ENCODE results near the gene PMEL.
A peak's percentile ranks its signal among the peaks of the same experiment; 100 is the strongest.
"Not testable (repeated sequence)": the region's sequence is repeated elsewhere in the genome, so short reads cannot be mapped to it uniquely, and the experiment has no call there.

The PMEL gene

DNA sequence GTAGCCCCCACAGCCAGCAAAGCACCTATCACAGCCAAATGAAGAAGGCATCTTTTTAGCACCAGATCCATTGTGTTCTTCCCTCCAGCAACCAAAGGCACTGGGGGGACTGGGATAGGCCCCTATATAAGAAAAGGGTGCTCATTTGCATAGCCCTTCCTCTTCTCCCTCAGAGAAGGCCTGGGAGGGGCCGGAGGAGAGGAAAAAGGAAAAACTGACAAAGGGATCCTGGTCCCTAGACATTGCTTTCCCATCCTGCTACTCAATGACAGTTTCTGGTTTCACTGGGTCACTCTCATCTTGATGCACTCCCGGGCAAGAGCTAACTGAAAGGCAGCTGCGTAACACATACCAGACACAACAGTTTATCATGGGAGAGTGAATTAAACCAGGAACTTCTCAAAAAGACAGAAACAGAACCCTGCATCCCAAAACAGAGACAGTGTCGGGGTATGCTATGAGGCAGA, at the start of gene PMEL:
Gene PMEL (minus strand): TSS at position 102 of the 467 bp plus-strand sequence. CDS start 31 bp downstream, at position 71.
- Histone ChIP-seq H3K4me3 (peak within 1 kb of the TSS; percentile 87), H3K4me1 (peaks cover 5% of the 10 kb centered on the region; the same call in 1 of the 2 replicates), H3K9me3 (no peaks in the 10 kb centered on the region), H3K27me3 (ENCODE audit: low read depth) (no peaks in the 10 kb centered on the region), H3K36me3 (replicated peaks) (peaks cover 15% of the 10 kb centered on the region)
- in situ Hi-C loops (cut with MboI; ENCODE audit: low sequenced_read_pairs): no loop called here
- DNase-seq (ENCODE audit: low spot score in 2 of 2): peak in 1 of 2 experiments; percentile 23

- Histone ChIP-seq H3K9me3 (no peaks in the 10 kb centered on the region), H3K4me1 (no peaks in the 10 kb centered on the region), H3K27me3 (ENCODE audit: low read depth) (no peaks in the 10 kb centered on the region), H3K36me3 (replicated peaks) (no peaks in the 10 kb centered on the region), H3K4me3 (no peak overlapping the region)
- DNase-seq (ENCODE audit: low spot score in 2 of 2): no peak
- in situ Hi-C loops (cut with MboI; ENCODE audit: low sequenced_read_pairs): no loop called here
These were observed 48.4 kb upstream of the PMEL start for GRCh38 chr12:56014205-56014604.

DNA sequence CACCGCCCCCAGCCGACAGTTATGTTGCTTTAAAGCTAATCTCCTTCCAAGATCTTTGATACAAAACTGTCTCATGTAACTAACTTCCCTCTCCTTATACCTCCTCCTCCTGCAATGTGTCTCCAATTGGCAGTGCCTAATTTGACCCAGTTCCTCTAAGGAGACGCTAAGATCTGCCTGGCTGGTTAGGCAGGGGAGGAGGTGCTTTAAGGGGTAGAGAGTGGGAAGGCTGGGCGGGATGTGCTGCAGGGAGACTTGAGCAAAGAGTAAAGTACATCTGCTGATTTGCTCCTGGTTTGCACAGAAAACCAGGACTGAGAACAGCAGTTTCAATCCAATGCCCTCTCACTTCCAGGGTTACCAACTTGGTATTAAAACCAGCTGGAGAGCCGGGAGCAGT, 47.6 kb upstream of the PMEL start:
- H3K9me3 ChIP-seq: no peaks in the 10 kb centered on the region
- H3K36me3 ChIP-seq (replicated peaks): no peaks in the 10 kb centered on the region
- DNase-seq (ENCODE audit: low spot score in 2 of 2): no peak
- H3K4me1 ChIP-seq: no peaks in the 10 kb centered on the region
- no peaks in the 10 kb centered on the region for H3K27me3 ChIP-seq (ENCODE audit: low read depth)
- H3K4me3 ChIP-seq: no peak overlapping the region
- in situ Hi-C loops (cut with MboI; ENCODE audit: low sequenced_read_pairs): no loop called here

DNA sequence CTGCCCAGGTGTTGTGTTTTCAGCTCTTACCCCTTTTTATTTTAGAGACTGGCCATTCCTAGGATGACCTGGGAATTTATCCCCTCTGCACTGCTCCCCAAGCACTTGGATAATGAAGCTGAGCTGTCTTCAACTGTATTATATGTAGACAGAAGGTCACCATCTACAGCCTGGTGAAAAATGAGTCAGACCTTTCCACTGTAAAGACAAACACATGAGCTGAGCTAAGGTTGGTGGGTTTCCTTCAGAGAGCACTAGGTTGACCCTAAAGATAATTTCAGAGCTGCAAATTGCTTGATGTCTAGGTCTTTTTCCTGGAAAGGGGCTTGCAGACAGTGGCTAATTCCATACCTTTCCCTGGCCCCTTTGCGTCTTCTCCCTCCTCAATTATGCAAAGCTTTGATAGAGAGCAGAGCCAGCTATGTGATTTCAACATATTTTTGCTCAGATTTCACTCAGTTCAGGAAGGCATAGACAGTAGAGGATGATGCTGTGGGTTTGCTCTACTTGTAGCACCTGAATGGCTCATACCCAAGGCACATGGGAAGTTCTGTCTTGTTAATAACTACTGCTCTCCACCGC, 45.8 kb upstream of the PMEL start:
- in situ Hi-C loops (cut with MboI; ENCODE audit: low sequenced_read_pairs): no loop called here
- H3K4me3 ChIP-seq: no peak overlapping the region
- no peaks in the 10 kb centered on the region for H3K27me3 ChIP-seq (ENCODE audit: low read depth)
- H3K36me3 ChIP-seq (replicated peaks): no peaks in the 10 kb centered on the region
- H3K4me1 ChIP-seq: peaks cover 4% of the 10 kb centered on the region
- DNase-seq (ENCODE audit: low spot score in 2 of 2): no peak
- no peaks in the 10 kb centered on the region for H3K9me3 ChIP-seq

DNA sequence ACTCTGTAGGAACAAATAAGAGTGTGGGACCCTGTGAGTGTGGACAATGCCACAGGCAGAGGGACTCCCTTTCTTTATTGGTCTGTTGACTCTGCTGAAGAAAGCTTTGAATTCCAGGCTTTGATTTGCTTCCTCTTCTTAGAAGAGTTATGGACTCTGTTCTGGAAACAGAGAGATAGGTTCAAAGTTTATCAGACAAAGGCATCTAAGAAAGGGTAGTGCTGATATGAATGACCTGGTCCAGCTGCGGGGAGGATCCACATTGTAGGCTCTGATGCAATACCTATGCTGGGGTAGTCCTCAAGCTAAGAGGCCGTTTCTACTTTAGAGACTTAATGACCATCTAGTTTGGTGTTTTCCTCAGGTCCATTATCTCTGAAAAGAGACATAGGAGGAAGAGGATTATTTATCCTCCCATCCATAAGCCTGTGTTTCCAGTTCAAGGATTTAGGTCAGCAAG, 44.3 kb upstream of the PMEL start:
- Histone ChIP-seq H3K36me3 (replicated peaks) (no peaks in the 10 kb centered on the region), H3K4me3 (no peak overlapping the region), H3K9me3 (no peaks in the 10 kb centered on the region), H3K4me1 (peaks cover 4% of the 10 kb centered on the region), H3K27me3 (ENCODE audit: low read depth) (no peaks in the 10 kb centered on the region)
- in situ Hi-C loops (cut with MboI; ENCODE audit: low sequenced_read_pairs): no loop called here
- no peak for DNase-seq (ENCODE audit: low spot score in 2 of 2)

DNA sequence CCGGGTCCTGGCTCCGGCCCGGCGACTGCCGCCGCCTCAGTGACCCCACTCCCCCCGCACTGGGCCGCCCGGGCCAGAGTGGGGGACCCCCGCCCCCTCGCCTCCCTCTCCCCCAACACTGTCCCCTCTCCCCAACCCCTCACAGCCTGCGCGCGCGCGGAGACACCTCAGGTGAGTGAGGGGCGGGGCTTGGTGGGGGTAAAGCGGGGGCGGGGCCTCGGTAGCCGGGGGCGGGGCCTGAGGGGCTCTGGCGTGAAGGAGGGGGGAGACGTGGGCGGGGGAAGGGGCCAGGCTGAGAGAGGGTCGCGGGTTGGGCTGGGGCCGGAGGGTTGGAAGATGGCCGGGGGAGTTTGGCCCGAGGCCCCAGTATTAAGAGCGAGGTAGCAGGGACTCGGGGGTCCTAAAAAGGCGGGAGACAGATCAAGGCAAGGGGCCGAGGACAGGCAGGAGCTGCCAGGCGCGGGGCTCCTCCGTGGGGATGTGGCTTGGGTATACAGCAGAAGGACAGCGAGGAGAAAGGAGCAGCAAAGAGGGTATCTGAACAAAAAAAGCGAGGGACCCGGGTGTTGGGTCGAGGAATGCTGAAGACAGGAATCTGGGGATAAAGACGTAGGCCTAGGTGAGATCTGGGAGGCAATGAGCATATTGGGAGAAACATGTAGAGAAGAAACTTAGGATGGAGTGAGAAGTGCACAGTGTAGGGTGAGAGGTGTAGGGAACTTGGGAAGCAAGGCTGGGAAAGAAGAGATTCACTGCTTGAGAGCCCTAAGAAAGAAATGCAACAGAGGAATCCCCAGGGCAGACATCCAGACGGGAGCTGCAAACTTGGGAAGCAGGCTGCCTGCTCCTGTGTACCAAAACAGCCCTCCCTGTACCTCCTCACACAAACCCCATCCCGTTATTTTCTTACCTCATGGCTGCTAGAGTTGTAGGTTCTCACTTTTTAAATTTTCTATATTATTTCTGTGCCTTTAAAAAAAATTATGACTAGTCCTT, 42.0 kb upstream of the PMEL start:
- H3K9me3 ChIP-seq: no peaks in the 10 kb centered on the region
- H3K27me3 ChIP-seq (ENCODE audit: low read depth): no peaks in the 10 kb centered on the region
- peaks cover 4% of the 10 kb centered on the region for H3K4me1 ChIP-seq
- H3K4me3 ChIP-seq: peak overlapping the region; percentile 43
- DNase-seq (ENCODE audit: low spot score in 2 of 2): peak; percentile 20 to 82
- no peaks in the 10 kb centered on the region for H3K36me3 ChIP-seq (replicated peaks)
- in situ Hi-C loops (cut with MboI; ENCODE audit: low sequenced_read_pairs): no loop called here

- no peaks in the 10 kb centered on the region for H3K27me3 ChIP-seq (ENCODE audit: low read depth)
- H3K4me3 ChIP-seq: no peak overlapping the region
- no peaks in the 10 kb centered on the region for H3K9me3 ChIP-seq
- in situ Hi-C loops (cut with MboI; ENCODE audit: low sequenced_read_pairs): no loop called here
- H3K4me1 ChIP-seq: peaks cover 4% of the 10 kb centered on the region
- no peak for DNase-seq (ENCODE audit: low spot score in 2 of 2)
- H3K36me3 ChIP-seq (replicated peaks): no peaks in the 10 kb centered on the region
These were observed 38.4 kb upstream of the PMEL start for GRCh38 chr12:56004211-56004610.

- H3K27me3 ChIP-seq (ENCODE audit: low read depth); H3K4me3 ChIP-seq; DNase-seq (ENCODE audit: low spot score in 2 of 2); H3K4me1 ChIP-seq; in situ Hi-C loops (cut with MboI; ENCODE audit: low sequenced_read_pairs); H3K9me3 ChIP-seq; H3K36me3 ChIP-seq (replicated peaks): not testable (repeated sequence)
These were observed 37.5 kb upstream of the PMEL start for GRCh38 chr12:56003376-56003775.

GRCh38 chr12:56001487-56002100, 35.8 kb upstream of the PMEL start:
- no peaks in the 10 kb centered on the region for H3K27me3 ChIP-seq (ENCODE audit: low read depth)
- H3K9me3 ChIP-seq: no peaks in the 10 kb centered on the region
- in situ Hi-C loops (cut with MboI; ENCODE audit: low sequenced_read_pairs): no loop called here
- H3K4me1 ChIP-seq: no peaks in the 10 kb centered on the region; the same call in 1 of the 2 replicates
- H3K36me3 ChIP-seq (replicated peaks): no peaks in the 10 kb centered on the region
- H3K4me3 ChIP-seq: no peak overlapping the region
- no peak for DNase-seq (ENCODE audit: low spot score in 2 of 2)

GRCh38 chr12:55999999-56000540, 34.2 kb upstream of the PMEL start:
- H3K27me3 ChIP-seq (ENCODE audit: low read depth); DNase-seq (ENCODE audit: low spot score in 2 of 2); H3K4me3 ChIP-seq; in situ Hi-C loops (cut with MboI; ENCODE audit: low sequenced_read_pairs); H3K9me3 ChIP-seq; H3K36me3 ChIP-seq (replicated peaks); H3K4me1 ChIP-seq: not testable (repeated sequence)

DNA sequence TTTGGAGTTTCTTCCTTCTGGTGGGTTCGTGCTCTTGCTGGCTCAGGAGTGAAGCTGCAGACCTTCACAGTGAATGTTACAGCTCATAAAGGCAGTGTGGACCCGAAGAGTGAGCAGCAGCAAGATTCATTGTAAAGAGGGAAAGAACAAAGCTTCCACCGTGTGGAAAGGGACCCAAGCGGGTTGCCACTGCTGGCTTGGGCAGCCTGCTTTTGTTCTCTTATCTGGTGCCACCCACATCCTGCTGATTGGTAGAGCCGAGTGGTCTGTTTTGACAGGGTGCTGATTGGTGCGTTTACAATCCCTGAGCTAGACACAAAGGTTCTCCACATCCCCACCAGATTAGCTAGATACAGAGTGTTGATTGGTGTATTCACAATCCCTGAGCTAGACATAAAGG, 33.7 kb upstream of the PMEL start:
- H3K4me3 ChIP-seq; in situ Hi-C loops (cut with MboI; ENCODE audit: low sequenced_read_pairs); H3K27me3 ChIP-seq (ENCODE audit: low read depth); H3K9me3 ChIP-seq; H3K4me1 ChIP-seq; DNase-seq (ENCODE audit: low spot score in 2 of 2); H3K36me3 ChIP-seq (replicated peaks): not testable (repeated sequence)

- H3K27me3 ChIP-seq (ENCODE audit: low read depth): no peaks in the 10 kb centered on the region
- in situ Hi-C loops (cut with MboI; ENCODE audit: low sequenced_read_pairs): no loop called here
- H3K4me1 ChIP-seq: no peaks in the 10 kb centered on the region; the same call in 1 of the 2 replicates
- no peaks in the 10 kb centered on the region for H3K9me3 ChIP-seq
- no peak for DNase-seq (ENCODE audit: low spot score in 2 of 2)
- peaks cover 22% of the 10 kb centered on the region for H3K36me3 ChIP-seq (replicated peaks)
- peak overlapping the region; percentile 60 for H3K4me3 ChIP-seq
These were observed 31.7 kb upstream of the PMEL start for GRCh38 chr12:55997535-55997859.

DNA sequence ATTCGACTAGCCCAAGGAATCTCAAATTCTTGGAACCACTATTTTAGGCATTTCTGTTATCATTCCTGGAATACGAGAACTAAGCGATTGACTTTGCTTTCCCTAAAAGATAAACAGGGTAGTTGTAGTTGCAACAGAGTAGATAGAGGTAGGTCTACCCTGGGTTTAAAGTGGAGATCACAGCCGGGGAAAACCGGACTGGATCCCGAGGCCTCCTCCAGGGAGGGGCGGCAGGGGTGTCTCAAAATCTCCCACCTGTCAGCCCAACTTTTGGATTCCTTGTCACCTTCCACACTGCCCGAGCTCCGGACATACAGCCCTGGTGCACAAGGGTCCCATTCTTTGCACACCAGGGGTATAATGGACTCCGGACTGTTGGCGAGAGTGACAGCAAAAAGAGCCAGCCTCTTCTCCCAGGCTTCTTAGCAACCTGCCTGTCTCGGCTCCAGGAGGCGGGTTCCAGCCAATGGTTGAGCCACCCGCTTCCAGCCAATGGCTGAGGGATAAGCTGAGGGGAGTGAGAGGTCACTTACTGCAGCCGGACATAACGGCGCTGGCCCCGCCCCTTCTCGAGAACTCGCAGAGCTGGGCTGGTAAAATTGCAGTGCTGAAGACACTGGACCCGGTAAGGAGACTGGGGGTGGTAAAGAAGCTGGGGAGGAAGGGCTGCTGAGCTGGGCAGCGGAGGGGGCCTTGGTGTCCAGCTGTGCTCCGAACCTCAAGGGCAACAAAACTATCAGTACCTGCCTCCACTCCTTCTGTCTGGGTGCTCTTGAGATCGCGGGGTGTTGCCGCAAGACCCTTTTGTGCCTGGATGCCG, 31.1 kb upstream of the PMEL start, which contains the start of gene SUOX:
Gene SUOX (plus strand): TSS at position 562 of the 820 bp plus-strand sequence. CDS start 4,946 bp downstream, outside the sequence.
- H3K36me3 ChIP-seq (replicated peaks): peaks cover 28% of the 10 kb centered on the region
- H3K9me3 ChIP-seq: no peaks in the 10 kb centered on the region
- peak; percentile 96 to 97 for DNase-seq (ENCODE audit: low spot score in 2 of 2)
- no peaks in the 10 kb centered on the region for H3K27me3 ChIP-seq (ENCODE audit: low read depth)
- peak within 1 kb of the TSS; percentile 60 for H3K4me3 ChIP-seq
- H3K4me1 ChIP-seq: no peaks in the 10 kb centered on the region; the same call in 1 of the 2 replicates
- in situ Hi-C loops (cut with MboI; ENCODE audit: low sequenced_read_pairs): no loop called here
